UCSD-AML1 (cell line): Measurements from ENCODE around the gene ACP2.

Experiments
- DNase-seq: peaks from one replicate; lab custom pipeline; 2025; ENCODE audit not compliant: unreplicated experiment; lab: John Stamatoyannopoulos, UW

ACP2 gene, protein sequence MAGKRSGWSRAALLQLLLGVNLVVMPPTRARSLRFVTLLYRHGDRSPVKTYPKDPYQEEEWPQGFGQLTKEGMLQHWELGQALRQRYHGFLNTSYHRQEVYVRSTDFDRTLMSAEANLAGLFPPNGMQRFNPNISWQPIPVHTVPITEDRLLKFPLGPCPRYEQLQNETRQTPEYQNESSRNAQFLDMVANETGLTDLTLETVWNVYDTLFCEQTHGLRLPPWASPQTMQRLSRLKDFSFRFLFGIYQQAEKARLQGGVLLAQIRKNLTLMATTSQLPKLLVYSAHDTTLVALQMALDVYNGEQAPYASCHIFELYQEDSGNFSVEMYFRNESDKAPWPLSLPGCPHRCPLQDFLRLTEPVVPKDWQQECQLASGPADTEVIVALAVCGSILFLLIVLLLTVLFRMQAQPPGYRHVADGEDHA

GRCh38 chr11:47248664-47249377, at the start of gene ACP2:
ACP2 (minus strand) TSS chr11:47248814; CDS start chr11:47248789, 25 bp downstream.
- peak; percentile 89 for DNase-seq

- DNase-seq = no peak
Measured at GRCh38 chr11:47296045-47296444, 47.4 kb upstream of the ACP2 start.

- DNase-seq = no peak
Measured at GRCh38 chr11:47295385-47295784, 46.8 kb upstream of the ACP2 start.

GRCh38 chr11:47289856-47290255, 41.2 kb upstream of the ACP2 start:
- no peak for DNase-seq

- DNase-seq = no peak
Measured at GRCh38 chr11:47288066-47288465, 39.5 kb upstream of the ACP2 start.

DNA sequence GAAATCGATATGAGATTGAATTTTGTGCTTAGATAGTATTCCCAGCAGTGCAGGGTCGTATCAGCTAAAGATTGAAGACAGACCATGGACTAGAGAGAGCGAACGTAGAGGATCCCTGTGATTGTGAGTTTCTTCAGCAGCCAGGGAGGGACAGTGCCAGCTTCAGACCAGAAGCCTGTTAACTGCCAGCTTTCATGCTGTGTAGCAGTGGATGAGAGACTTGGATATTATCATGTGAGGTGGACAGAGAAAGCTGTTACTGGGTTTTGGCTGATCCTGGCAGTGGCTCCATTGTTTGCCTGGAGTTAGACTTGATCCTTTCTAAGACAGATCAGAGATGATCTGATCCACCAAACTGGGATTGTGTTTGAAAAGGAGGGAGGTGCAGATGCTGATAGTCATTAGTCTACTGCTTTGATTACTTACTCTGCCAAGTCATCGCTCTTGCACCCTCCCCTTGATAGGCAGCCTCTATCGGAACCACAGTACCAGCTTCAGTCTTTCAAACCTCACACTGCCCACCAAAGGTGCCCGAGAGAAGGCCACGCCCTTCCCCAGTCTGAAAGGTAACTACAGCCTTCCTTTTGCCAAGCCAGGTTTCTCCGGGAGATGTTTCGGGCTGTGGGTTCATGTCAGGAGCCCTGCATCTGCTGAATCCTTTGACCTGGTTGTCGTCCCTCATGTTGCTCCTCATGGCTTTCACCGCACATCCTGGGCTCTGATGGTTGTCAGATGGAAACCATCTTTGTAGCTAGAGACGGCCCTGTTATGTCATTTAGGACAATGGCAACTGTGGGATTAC, 37.6 kb upstream of the ACP2 start:
- no peak for DNase-seq

- no peak for DNase-seq
Measured at GRCh38 chr11:47284151-47284550, 35.5 kb upstream of the ACP2 start.

- no peak for DNase-seq
Measured at GRCh38 chr11:47282462-47282861, 33.8 kb upstream of the ACP2 start.

DNA sequence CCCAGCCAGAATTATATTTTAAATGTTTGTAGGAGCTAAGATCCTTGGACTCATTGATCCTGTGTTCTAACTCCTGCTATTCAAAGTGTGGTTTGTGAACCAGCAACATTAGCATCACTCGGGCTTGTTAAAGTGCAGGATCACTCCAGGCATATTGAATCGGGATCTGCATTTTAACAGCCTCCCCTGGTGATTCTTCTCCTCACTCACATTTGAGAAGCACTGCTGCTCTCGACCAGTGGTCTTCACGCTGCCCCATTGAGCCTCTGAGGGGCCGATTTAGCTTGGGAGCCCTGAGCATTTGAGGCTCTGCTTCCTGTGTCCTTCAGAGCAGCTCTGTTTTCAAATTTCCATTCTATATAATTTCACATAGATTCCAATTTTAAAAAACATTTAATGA, 32.2 kb upstream of the ACP2 start:
- no peak for DNase-seq

- no peak for DNase-seq
Measured at GRCh38 chr11:47280099-47280498, 31.5 kb upstream of the ACP2 start.

- no peak for DNase-seq
Measured at GRCh38 chr11:47278769-47279168, 30.2 kb upstream of the ACP2 start.

DNA sequence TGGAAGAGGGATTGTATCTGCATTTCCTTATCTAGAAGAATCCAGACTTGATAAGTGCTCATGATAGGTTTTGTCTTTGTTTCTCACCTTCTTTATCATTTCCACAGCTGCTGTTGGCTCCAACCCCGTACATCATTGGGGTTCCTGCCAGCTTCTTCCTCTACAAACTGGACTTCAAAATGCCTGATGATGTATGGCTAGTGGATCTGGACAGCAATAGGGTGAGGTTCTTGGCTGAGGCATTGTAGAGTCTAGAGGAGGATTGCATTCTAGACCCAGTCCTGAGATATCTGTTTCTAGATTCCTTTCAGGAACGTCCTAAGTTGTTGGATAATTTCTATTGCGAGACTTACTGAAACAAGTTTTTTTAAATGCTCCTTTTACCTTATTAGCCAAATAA, 29.4 kb upstream of the ACP2 start:
- DNase-seq = no peak

GRCh38 chr11:47276923-47277322, 28.3 kb upstream of the ACP2 start:
- no peak for DNase-seq

DNA sequence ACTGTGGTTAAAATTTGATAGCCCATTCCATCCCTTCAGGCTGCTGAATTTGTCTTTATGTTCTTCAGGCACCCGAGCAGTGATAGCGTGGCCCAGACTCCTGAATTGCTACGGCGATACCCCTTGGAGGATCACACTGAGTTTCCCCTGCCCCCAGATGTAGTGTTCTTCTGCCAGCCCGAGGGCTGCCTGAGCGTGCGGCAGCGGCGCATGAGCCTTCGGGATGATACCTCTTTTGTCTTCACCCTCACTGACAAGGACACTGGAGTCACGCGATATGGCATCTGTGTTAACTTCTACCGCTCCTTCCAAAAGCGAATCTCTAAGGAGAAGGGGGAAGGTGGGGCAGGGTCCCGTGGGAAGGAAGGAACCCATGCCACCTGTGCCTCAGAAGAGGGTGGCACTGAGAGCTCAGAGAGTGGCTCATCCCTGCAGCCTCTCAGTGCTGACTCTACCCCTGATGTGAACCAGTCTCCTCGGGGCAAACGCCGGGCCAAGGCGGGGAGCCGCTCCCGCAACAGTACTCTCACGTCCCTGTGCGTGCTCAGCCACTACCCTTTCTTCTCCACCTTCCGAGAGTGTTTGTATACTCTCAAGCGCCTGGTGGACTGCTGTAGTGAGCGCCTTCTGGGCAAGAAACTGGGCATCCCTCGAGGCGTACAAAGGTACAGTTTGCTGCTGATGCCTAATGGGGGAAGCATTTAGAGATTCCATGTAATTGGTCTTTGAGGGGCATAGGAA, 26.1 kb upstream of the ACP2 start:
- no peak for DNase-seq

DNA sequence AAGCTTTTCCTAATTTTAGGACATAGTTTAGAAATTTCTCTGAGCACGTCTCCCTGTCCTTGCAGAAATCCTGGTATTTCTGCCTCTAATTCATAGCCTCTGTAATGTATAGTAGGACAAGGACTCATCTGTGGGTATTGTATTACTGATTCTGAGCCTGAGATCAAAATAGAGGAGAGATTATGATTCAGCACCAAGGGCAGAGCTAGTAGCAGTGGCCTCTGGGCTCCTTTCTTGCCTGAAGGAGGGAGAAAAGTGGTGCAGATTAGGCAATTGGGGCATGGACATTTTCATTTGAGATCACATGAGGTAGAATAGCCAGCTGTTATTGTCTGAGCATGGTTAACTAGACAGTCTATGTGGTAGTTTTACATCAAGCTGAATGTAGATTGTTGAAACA, 24.1 kb upstream of the ACP2 start:
- DNase-seq = no peak

DNA sequence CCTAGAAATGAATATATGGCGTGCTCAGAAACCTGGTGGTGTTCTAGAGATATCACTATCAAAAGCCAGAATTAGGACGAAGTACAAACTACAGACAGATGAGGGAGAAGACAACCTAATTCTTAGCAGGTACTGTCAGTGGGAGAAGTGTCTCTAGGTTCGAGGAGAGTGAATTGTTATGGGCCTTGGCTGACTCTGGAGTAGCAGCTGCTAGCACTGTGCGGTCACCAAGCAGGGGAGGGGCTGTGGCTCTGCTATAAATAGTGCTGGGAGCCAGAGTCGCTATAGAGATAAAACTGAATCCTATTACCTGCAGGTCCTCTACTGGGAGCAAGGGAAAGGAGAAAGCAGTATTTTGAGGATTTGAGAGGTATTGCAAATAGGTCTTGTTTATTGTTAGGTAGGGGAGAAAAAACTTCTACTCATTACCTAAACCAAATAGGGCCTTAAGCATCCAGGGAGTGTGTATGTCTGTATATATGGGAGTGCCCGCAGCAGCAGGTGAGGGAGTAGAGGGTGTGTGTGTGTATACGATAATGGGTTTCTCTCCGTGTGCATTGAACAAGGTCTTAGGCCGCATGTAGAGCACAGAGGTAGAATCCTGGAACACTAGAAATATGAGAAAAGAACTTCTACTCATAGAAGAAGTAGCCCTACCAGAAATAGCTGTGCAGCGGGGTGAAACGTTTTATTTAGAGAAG, 23.5 kb upstream of the ACP2 start:
- DNase-seq = no peak

GRCh38 chr11:47271328-47271727, 22.7 kb upstream of the ACP2 start:
- no peak for DNase-seq

- DNase-seq = peak; percentile 22
Measured at GRCh38 chr11:47270331-47271271, 22.0 kb upstream of the ACP2 start.

GRCh38 chr11:47269829-47270305, 21.3 kb upstream of the ACP2 start, which contains the start of gene MADD:
MADD (plus strand) TSS chr11:47270133.
- DNase-seq = peak; percentile 94
